Coronary artery (tissue), 2 donors: Measurements from ENCODE around the gene MINK1.

Experiments
- DNase-seq: peaks from one replicate; pipeline ENCODE4 v3.0.0-alpha.2; 2017; ENCODE audit warnings: low spot score
- H3K27ac ChIP-seq, 2 donors: fragments of 200-600 bp; sonication (generic); one replicate each; pipeline ENCODE4 v1.5.1; 2016 to 2019
- H3K4me3 ChIP-seq: fragments of 200-600 bp; sonication (generic); 2 replicates; pipeline ENCODE4 v1.5.1; 2016; ENCODE audit warnings: mild to moderate bottlenecking, moderate library complexity
- CTCF ChIP-seq: fragments of 200-600 bp; sonication (generic); IDR thresholded peaks from one replicate; pipeline ENCODE4 v1.5.1; 2019; ENCODE audit warnings: antibody characterized with exemption

The MINK1 gene

GRCh38 chr17:4941319-4941610, 108.1 kb downstream of the MINK1 start:
- Histone ChIP-seq H3K4me3 (peak overlapping the region; percentile 80), H3K27ac (no peak overlapping the region)
- no peak for DNase-seq
- no peak for TF ChIP-seq CTCF

GRCh38 chr17:4942760-4943508, 109.8 kb downstream of the MINK1 start:
- Histone ChIP-seq H3K27ac (no peak overlapping the region), H3K4me3 (no peak overlapping the region)
- no peak for DNase-seq
- no peak for TF ChIP-seq CTCF

- no peak for TF ChIP-seq CTCF
- DNase-seq = no peak
- Histone ChIP-seq H3K4me3 (peak overlapping the region; percentile 99), H3K27ac (peak overlapping the region; percentile 90 to 99)
Measured at GRCh38 chr17:4944163-4944553, 111.0 kb downstream of the MINK1 start.

- TF ChIP-seq CTCF = no peak
- no peak for DNase-seq
- peak overlapping the region; percentile 99 for H3K4me3 ChIP-seq
- H3K27ac ChIP-seq = peak overlapping the region; percentile 90 to 99
Measured at GRCh38 chr17:4944554-4945175, 111.5 kb downstream of the MINK1 start.

GRCh38 chr17:4945176-4945943, 112.2 kb downstream of the MINK1 start:
- no peak for TF ChIP-seq CTCF
- H3K4me3 ChIP-seq = peak overlapping the region; percentile 99
- peak overlapping the region; percentile 90 to 99 for H3K27ac ChIP-seq
- DNase-seq = peak; percentile 86

- Histone ChIP-seq H3K4me3 (peak overlapping the region; percentile 99), H3K27ac (peak overlapping the region; percentile 90 to 99)
- no peak for TF ChIP-seq CTCF
- DNase-seq = no peak
Measured at GRCh38 chr17:4945944-4946280, 112.8 kb downstream of the MINK1 start.
